ENCODE results near the gene PDCD5.

Gene PDCD5

GRCh38 chr19:32594021-32594420, 13.0 kb downstream of the PDCD5 start:
- no peaks in the 10 kb centered on the region for H3K27me3 ChIP-seq (ENCODE audit: insufficient read depth, poor library complexity, severe bottlenecking)
- no peak for DNase-seq (ENCODE audit: low read depth in 1 of 2, low spot score in 1 of 2)
- H3K4me3 ChIP-seq (replicated peaks; ENCODE audit: insufficient read depth, low read length), result no peak overlapping the region
- H3K27ac ChIP-seq (replicated peaks), result no peak overlapping the region
- TF ChIP-seq POLR2AphosphoS5 (IDR thresholded peaks at IDR 0.05; ENCODE audit: low read depth) (no peak), GABPA (IDR thresholded peaks at IDR 0.05; ENCODE audit: low read depth) (no peak), SPI1 (IDR thresholded peaks at IDR 0.05; ENCODE audit: borderline replicate concordance, low read depth) (no peak), REST (IDR thresholded peaks at IDR 0.05; ENCODE audit: insufficient replicate concordance, low read depth) (no peak), CTCF (IDR thresholded peaks at IDR 0.05; ENCODE audit: insufficient read depth, low read length) (no peak)

GRCh38 chr19:32595491-32595890, 14.5 kb downstream of the PDCD5 start:
- TF ChIP-seq CTCF (IDR thresholded peaks at IDR 0.05; ENCODE audit: insufficient read depth, low read length) (no peak), SPI1 (IDR thresholded peaks at IDR 0.05; ENCODE audit: borderline replicate concordance, low read depth) (no peak), REST (IDR thresholded peaks at IDR 0.05; ENCODE audit: insufficient replicate concordance, low read depth) (no peak), POLR2AphosphoS5 (IDR thresholded peaks at IDR 0.05; ENCODE audit: low read depth) (no peak), GABPA (IDR thresholded peaks at IDR 0.05; ENCODE audit: low read depth) (no peak)
- Histone ChIP-seq H3K27me3 (ENCODE audit: insufficient read depth, poor library complexity, severe bottlenecking) (no peaks in the 10 kb centered on the region), H3K4me3 (replicated peaks; ENCODE audit: insufficient read depth, low read length) (no peak overlapping the region), H3K27ac (replicated peaks) (no peak overlapping the region)
- no peak for DNase-seq (ENCODE audit: low read depth in 1 of 2, low spot score in 1 of 2)

GRCh38 chr19:32598022-32598421, 17.0 kb downstream of the PDCD5 start:
- H3K4me3 ChIP-seq (replicated peaks; ENCODE audit: insufficient read depth, low read length), result no peak overlapping the region
- no peaks in the 10 kb centered on the region for H3K27me3 ChIP-seq (ENCODE audit: insufficient read depth, poor library complexity, severe bottlenecking)
- no peak for DNase-seq (ENCODE audit: low read depth in 1 of 2, low spot score in 1 of 2)
- H3K27ac ChIP-seq (replicated peaks), result no peak overlapping the region
- TF ChIP-seq SPI1 (IDR thresholded peaks at IDR 0.05; ENCODE audit: borderline replicate concordance, low read depth), result no peak
- TF ChIP-seq POLR2AphosphoS5 (IDR thresholded peaks at IDR 0.05; ENCODE audit: low read depth), result no peak
- no peak for TF ChIP-seq GABPA (IDR thresholded peaks at IDR 0.05; ENCODE audit: low read depth)
- no peak for TF ChIP-seq REST (IDR thresholded peaks at IDR 0.05; ENCODE audit: insufficient replicate concordance, low read depth)
- no peak for TF ChIP-seq CTCF (IDR thresholded peaks at IDR 0.05; ENCODE audit: insufficient read depth, low read length)

All from HL-60 (cell line).